Endothelial cell of coronary artery (primary cell): ENCODE results near the gene RAB23. TPM values are rescaled to one million over a fixed set of nuclear protein-coding genes. Genes with fewer than 3 reads are reported as not detected.

Experiments used
- total RNA-seq: library from RNA; depleted of rRNA; stranded (reverse); fragments of >200 nt; gene quantifications from 2 replicates; pipeline ENCODE4 v1.2.3, GENCODE V29; 2014

The RAB23 gene
- 14.7 and 18.7 TPM in 2 replicates for total RNA-seq

DNA sequence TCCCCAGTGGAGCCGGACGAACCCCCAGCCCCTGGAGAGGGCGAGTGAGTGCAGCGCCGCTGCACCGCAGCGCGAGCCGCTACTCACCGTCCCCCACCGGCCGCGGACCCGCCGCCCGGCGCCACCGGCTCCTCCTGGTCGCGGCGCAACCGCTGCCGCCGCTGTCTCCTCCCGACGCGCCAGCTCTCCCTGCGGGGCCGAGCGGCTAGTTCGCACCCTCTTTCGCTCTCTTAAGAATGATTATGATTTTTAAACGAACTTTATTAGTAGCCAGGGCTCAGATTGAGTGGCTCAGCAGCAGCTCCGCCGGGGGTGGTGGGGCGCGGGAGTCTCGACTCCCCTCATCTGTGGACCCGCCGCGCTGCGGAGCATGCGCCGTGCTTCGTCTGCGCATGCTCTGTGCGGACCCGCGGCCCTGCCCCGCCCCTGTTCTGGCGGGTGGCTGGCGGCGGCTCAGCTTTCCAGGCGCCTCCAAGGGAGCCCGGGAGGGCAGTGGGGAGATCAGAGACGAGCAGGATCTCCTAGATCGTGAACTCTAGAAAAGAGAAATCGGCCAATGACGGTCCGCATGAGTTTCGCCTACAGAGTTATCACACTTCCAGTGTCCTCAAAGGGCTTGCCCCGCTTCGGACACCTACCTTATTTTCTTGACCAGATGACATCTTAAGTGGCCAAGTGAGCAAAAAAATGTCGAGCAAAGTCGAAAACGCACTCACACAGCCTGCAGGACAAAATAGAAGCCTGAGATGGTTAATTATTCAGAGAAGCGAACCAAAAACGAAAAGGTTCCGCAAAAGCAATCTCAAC is at the start of gene RAB23:
TSS of gene RAB23 (minus strand) at position 372 of the 807 bp plus-strand sequence. CDS start 11,927 bp downstream, outside the sequence.

GRCh38 chr6:57172136-57173055 is 49.7 kb downstream of the RAB23 start, which contains the start of gene BAG2:
Gene BAG2, plus strand, starts transcription at chr6:57172326. Its CDS starts 372 bp downstream, at chr6:57172698.

Other genes with a start within 250 kb of the RAB23 start
- 13.3 and 18.0 TPM in 2 replicates for gene KIAA1586, start 175.6 kb downstream of the RAB23 start, total RNA-seq
- 48.1 and 63.6 TPM in 2 replicates for gene ZNF451, start 132.1 kb downstream of the RAB23 start, total RNA-seq
- gene BAG2, start 50.0 kb downstream of the RAB23 start, total RNA-seq = 3.1 and 7.0 TPM in 2 replicates
- gene PRIM2, start 95.3 kb upstream of the RAB23 start, total RNA-seq = 18.5 and 19.0 TPM in 2 replicates